HepG2 (cell line): ENCODE measurements around the gene GFER. TPM values are rescaled to one million over a fixed set of nuclear protein-coding genes. Genes with fewer than 3 reads are reported as not detected.

Experiments used
- AKAP8 ChIP-seq: sonication (generic); formaldehyde crosslinking; IDR thresholded peaks from 2 replicates; pipeline ENCODE4 v1.5.1; 2020; ENCODE audit warnings: mild to moderate bottlenecking, missing genetic modification reagents
- ATAD3A ChIP-seq: sonication (generic); formaldehyde crosslinking; IDR thresholded peaks from 2 replicates; pipeline ENCODE4 v1.4.0; 2020; ENCODE audit warnings: missing genetic modification reagents
- BORCS8-MEF2B ChIP-seq: sonication (generic); formaldehyde crosslinking; IDR thresholded peaks from 2 replicates; pipeline ENCODE4 v1.8.0; 2022; ENCODE audit warnings: mild to moderate bottlenecking, missing genetic modification reagents
- BRCA1 ChIP-seq: sonication (generic); formaldehyde crosslinking; IDR thresholded peaks from 2 replicates; pipeline ENCODE4 v1.4.0; 2020; ENCODE audit warnings: missing genetic modification reagents
- CENPX ChIP-seq: sonication (generic); formaldehyde crosslinking; IDR thresholded peaks from 2 replicates; pipeline ENCODE4 v1.9.0; 2021; ENCODE audit warnings: mild to moderate bottlenecking, missing genetic modification reagents, moderate library complexity
- HBP1 ChIP-seq: IDR thresholded peaks from 2 replicates; pipeline ENCODE4 v1.6.1; 2016; ENCODE audit warnings: low read depth, control low read depth
- MED13 ChIP-seq: sonication (generic); formaldehyde crosslinking; IDR thresholded peaks from 2 replicates; pipeline ENCODE4 v1.5.0; 2020; ENCODE audit warnings: missing genetic modification reagents
- MEF2D ChIP-seq: sonication (generic); formaldehyde crosslinking; IDR thresholded peaks from 2 replicates; pipeline ENCODE4 v1.5.1; 2020; ENCODE audit warnings: mild to moderate bottlenecking, missing genetic modification reagents
- SALL2 ChIP-seq: sonication (generic); formaldehyde crosslinking; IDR thresholded peaks from 2 replicates; pipeline ENCODE4 v1.8.1; 2023; ENCODE audit warnings: mild to moderate bottlenecking, missing genetic modification reagents, inconsistent platforms
- SMARCC2 ChIP-seq: fragments of 450-650 bp; IDR thresholded peaks from 2 replicates; pipeline ENCODE4 v1.6.1; 2017; ENCODE audit warnings: antibody characterized with exemption, mild to moderate bottlenecking
- ZNF605 ChIP-seq: sonication (generic); formaldehyde crosslinking; IDR thresholded peaks from 2 replicates; pipeline ENCODE4 v1.8.0; 2022; ENCODE audit warnings: mild to moderate bottlenecking, missing genetic modification reagents
- ZNF788 ChIP-seq: sonication (generic); formaldehyde crosslinking; IDR thresholded peaks from 2 replicates; pipeline ENCODE4 v1.5.0; 2020; ENCODE audit warnings: mild to moderate bottlenecking, missing genetic modification reagents, borderline replicate concordance
- ZNF841 ChIP-seq: sonication (generic); formaldehyde crosslinking; IDR thresholded peaks from 2 replicates; pipeline ENCODE4 v1.8.1; 2023; ENCODE audit warnings: missing genetic modification reagents, borderline replicate concordance
- polyA plus RNA-seq, 8 experiments: library from polyadenylated mRNA; depleted of rRNA in 3 of 8; stranded (reverse) in 7 of 8; unstranded in 1 of 8; fragments of >200 nt; fragmentation: Illumina TruSeq in 4 of 8; extraction: Trizol in 4 of 8; gene quantifications; 2 replicates each; pipeline versions ENCODE4 v1.2.1 to v1.2.3, GENCODE V29; 2011 to 2016; ENCODE audit warnings: low read depth in 4 of 8, missing spikeins in 1 of 8, mixed read lengths in 1 of 8; ENCODE audit not compliant: insufficient read depth in 1 of 8
- total RNA-seq, 5 experiments: library from RNA; depleted of rRNA; stranded (reverse); fragments of >200 nt; fragmentation: Illumina TruSeq; extraction: Trizol; gene quantifications; 2 replicates each; pipeline ENCODE4 v1.2.3, GENCODE V29; 2016; ENCODE audit warnings: low read depth in 1 of 5
- TF ChIP-seq, protein P1 (sequence below): sonication (generic); formaldehyde crosslinking; conservative IDR thresholded peaks from 2 replicates; pipeline ENCODE4 v1.8.0; 2022; ENCODE audit warnings: mild to moderate bottlenecking, moderate library complexity, missing genetic modification reagents
- TF ChIP-seq, protein P2 (sequence below): IDR thresholded peaks from 2 replicates; pipeline ENCODE4 v1.6.1; 2012; ENCODE audit warnings: inconsistent platforms
- TF ChIP-seq, protein P3 (sequence below): sonication (generic); formaldehyde crosslinking; IDR thresholded peaks from 2 replicates; pipeline ENCODE4 v1.8.0; 2022; ENCODE audit warnings: mild to moderate bottlenecking, missing genetic modification reagents; ENCODE audit not compliant: insufficient replicate concordance
- TF ChIP-seq, protein P4 (sequence below): sonication (generic); formaldehyde crosslinking; IDR thresholded peaks from 2 replicates; pipeline ENCODE4 v1.4.0; 2020; ENCODE audit warnings: missing genetic modification reagents, borderline replicate concordance

Gene GFER
- total and polyA plus RNA-seq, 2 of the 13 experiments (the other 11 are each of a cell fraction or from before 2014, with no cell fraction given), result 28.6 to 71.7 TPM

- TF ChIP-seq HBP1, result no peak
- TF ChIP-seq, protein P1, sequence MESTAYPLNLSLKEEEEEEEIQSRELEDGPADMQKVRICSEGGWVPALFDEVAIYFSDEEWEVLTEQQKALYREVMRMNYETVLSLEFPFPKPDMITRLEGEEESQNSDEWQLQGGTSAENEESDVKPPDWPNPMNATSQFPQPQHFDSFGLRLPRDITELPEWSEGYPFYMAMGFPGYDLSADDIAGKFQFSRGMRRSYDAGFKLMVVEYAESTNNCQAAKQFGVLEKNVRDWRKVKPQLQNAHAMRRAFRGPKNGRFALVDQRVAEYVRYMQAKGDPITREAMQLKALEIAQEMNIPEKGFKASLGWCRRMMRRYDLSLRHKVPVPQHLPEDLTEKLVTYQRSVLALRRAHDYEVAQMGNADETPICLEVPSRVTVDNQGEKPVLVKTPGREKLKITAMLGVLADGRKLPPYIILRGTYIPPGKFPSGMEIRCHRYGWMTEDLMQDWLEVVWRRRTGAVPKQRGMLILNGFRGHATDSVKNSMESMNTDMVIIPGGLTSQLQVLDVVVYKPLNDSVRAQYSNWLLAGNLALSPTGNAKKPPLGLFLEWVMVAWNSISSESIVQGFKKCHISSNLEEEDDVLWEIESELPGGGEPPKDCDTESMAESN, result no peak
- TF ChIP-seq ATAD3A (CRISPR knock-in tag), result no peak
- no peak for TF ChIP-seq SALL2
- TF ChIP-seq CENPX (CRISPR knock-in tag), result no peak
- TF ChIP-seq SMARCC2, result no peak
- no peak for TF ChIP-seq BRCA1
- TF ChIP-seq ZNF605, result 0 out of 2 replicates have a peak, but pooled peaks have one; percentile 17
- peak; percentile 31; the same call in 1 of the 2 replicates for TF ChIP-seq BORCS8-MEF2B (CRISPR knock-in tag)
- peak; percentile 14; the same call in 1 of the 2 replicates for TF ChIP-seq ZNF788 (CRISPR knock-in tag)
- TF ChIP-seq, protein P2, sequence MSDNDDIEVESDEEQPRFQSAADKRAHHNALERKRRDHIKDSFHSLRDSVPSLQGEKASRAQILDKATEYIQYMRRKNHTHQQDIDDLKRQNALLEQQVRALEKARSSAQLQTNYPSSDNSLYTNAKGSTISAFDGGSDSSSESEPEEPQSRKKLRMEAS, result no peak
- TF ChIP-seq, protein P3, sequence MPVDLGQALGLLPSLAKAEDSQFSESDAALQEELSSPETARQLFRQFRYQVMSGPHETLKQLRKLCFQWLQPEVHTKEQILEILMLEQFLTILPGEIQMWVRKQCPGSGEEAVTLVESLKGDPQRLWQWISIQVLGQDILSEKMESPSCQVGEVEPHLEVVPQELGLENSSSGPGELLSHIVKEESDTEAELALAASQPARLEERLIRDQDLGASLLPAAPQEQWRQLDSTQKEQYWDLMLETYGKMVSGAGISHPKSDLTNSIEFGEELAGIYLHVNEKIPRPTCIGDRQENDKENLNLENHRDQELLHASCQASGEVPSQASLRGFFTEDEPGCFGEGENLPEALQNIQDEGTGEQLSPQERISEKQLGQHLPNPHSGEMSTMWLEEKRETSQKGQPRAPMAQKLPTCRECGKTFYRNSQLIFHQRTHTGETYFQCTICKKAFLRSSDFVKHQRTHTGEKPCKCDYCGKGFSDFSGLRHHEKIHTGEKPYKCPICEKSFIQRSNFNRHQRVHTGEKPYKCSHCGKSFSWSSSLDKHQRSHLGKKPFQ (CRISPR knock-in tag), result no peak
- TF ChIP-seq MED13 (CRISPR knock-in tag), result no peak
- TF ChIP-seq ZNF841 (CRISPR knock-in tag), result no peak
- TF ChIP-seq AKAP8, result no peak
- no peak for TF ChIP-seq MEF2D (CRISPR knock-in tag)
- TF ChIP-seq, protein P4, sequence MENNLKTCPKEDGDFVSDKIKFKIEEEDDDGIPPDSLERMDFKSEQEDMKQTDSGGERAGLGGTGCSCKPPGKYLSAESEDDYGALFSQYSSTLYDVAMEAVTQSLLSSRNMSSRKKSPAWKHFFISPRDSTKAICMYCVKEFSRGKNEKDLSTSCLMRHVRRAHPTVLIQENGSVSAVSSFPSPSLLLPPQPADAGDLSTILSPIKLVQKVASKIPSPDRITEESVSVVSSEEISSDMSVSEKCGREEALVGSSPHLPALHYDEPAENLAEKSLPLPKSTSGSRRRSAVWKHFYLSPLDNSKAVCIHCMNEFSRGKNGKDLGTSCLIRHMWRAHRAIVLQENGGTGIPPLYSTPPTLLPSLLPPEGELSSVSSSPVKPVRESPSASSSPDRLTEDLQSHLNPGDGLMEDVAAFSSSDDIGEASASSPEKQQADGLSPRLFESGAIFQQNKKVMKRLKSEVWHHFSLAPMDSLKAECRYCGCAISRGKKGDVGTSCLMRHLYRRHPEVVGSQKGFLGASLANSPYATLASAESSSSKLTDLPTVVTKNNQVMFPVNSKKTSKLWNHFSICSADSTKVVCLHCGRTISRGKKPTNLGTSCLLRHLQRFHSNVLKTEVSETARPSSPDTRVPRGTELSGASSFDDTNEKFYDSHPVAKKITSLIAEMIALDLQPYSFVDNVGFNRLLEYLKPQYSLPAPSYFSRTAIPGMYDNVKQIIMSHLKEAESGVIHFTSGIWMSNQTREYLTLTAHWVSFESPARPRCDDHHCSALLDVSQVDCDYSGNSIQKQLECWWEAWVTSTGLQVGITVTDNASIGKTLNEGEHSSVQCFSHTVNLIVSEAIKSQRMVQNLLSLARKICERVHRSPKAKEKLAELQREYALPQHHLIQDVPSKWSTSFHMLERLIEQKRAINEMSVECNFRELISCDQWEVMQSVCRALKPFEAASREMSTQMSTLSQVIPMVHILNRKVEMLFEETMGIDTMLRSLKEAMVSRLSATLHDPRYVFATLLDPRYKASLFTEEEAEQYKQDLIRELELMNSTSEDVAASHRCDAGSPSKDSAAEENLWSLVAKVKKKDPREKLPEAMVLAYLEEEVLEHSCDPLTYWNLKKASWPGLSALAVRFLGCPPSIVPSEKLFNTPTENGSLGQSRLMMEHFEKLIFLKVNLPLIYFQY (CRISPR knock-in tag), result 0 out of 2 replicates have a peak, but pooled peaks have one; percentile 24
These were observed 49.3 kb downstream of the GFER start (continued) for GRCh38 chr16:2033057-2033908.
